ENCODE results near the gene MGAT4B. TPM values are rescaled to one million over a fixed set of nuclear protein-coding genes. Genes with fewer than 3 reads are reported as not detected.

The MGAT4B gene
- polyA plus RNA-seq, 3 donors: 12.4 to 151 (median 14.3) TPM

- no peak overlapping the region for H3K27ac ChIP-seq (ENCODE audit: low read depth in 1 of 2, low read length in 2 of 2)
- H3K4me1 ChIP-seq (ENCODE audit: control insufficient read depth in 1 of 2, insufficient read depth in 2 of 2, low read length in 2 of 2): peaks cover 0 to 9% of the 10 kb centered on the region in 2 donors
- no peaks in the 10 kb centered on the region for H3K27me3 ChIP-seq (ENCODE audit: control insufficient read depth in 2 of 2, insufficient read depth in 2 of 2, low read length in 2 of 2)
- peaks cover 0 to 5% (median 0%) of the 10 kb centered on the region in 7 donors for H3K9me3 Mint-ChIP-seq
- H3K4me3 Mint-ChIP-seq: no peak overlapping the region
- H3K36me3 ChIP-seq (replicated peaks in 1 of 2; ENCODE audit: control insufficient read depth in 1 of 2, insufficient read depth in 2 of 2, low read length in 2 of 2): peaks cover 36% of the 10 kb centered on the region in 2 donors
- no peak overlapping the region for H3K4me3 ChIP-seq (replicated peaks in 1 of 3; ENCODE audit: low read depth in 2 of 3, low read length in 3 of 3)
- H2AFZ ChIP-seq (ENCODE audit: insufficient read depth, low read depth, low read length, poor library complexity, severe bottlenecking): no peak overlapping the region
- H3K27ac Mint-ChIP-seq: peak overlapping the region in 4 of 7 donors; percentile 1 to 73 (median 68)
- H3K9ac ChIP-seq (ENCODE audit: insufficient read depth, low read length, poor library complexity, severe bottlenecking): no peak overlapping the region
- no peak for DNase-seq
- peaks cover 38% of the 10 kb centered on the region for H4K20me1 ChIP-seq (ENCODE audit: insufficient read depth, low read length)
- intact Hi-C loops (cut with micrococcal nuclease): loop anchor here (5.0 to 10.0 kb wide), 2 partner anchors 37 to 65 kb away; partner anchors contain the start of gene TBC1D9B (in 1 of the 2)
- H3K4me2 ChIP-seq (replicated peaks; ENCODE audit: extremely low read depth, low read length, poor library complexity, severe bottlenecking): no peak overlapping the region
- peaks cover 22% of the 10 kb centered on the region for H3K4me1 Mint-ChIP-seq
- H3K27me3 Mint-ChIP-seq (ENCODE audit: low read depth in 3 of 3): peaks cover 0 to 2% (median 0%) of the 10 kb centered on the region in 3 donors
- 96% methylated on average over 12 of the region's 16 CpGs for WGBS (ENCODE audit: insufficient coverage)
- peaks cover 34 to 52% of the 10 kb centered on the region in 2 donors for H3K36me3 Mint-ChIP-seq
- TF ChIP-seq, protein P1, sequence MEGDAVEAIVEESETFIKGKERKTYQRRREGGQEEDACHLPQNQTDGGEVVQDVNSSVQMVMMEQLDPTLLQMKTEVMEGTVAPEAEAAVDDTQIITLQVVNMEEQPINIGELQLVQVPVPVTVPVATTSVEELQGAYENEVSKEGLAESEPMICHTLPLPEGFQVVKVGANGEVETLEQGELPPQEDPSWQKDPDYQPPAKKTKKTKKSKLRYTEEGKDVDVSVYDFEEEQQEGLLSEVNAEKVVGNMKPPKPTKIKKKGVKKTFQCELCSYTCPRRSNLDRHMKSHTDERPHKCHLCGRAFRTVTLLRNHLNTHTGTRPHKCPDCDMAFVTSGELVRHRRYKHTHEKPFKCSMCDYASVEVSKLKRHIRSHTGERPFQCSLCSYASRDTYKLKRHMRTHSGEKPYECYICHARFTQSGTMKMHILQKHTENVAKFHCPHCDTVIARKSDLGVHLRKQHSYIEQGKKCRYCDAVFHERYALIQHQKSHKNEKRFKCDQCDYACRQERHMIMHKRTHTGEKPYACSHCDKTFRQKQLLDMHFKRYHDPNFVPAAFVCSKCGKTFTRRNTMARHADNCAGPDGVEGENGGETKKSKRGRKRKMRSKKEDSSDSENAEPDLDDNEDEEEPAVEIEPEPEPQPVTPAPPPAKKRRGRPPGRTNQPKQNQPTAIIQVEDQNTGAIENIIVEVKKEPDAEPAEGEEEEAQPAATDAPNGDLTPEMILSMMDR (IDR thresholded peaks at IDR 0.05): no peak
- no peaks in the 10 kb centered on the region for H3K79me2 ChIP-seq (ENCODE audit: insufficient read depth, low read length)
- H3K9me3 ChIP-seq (replicated peaks in 1 of 2; ENCODE audit: control insufficient read depth in 1 of 2, insufficient read depth in 1 of 2, low read length in 2 of 2): no peaks in the 10 kb centered on the region
These were observed 32.9 kb upstream of the MGAT4B start for GRCh38 chr5:179839328-179840256.

DNA sequence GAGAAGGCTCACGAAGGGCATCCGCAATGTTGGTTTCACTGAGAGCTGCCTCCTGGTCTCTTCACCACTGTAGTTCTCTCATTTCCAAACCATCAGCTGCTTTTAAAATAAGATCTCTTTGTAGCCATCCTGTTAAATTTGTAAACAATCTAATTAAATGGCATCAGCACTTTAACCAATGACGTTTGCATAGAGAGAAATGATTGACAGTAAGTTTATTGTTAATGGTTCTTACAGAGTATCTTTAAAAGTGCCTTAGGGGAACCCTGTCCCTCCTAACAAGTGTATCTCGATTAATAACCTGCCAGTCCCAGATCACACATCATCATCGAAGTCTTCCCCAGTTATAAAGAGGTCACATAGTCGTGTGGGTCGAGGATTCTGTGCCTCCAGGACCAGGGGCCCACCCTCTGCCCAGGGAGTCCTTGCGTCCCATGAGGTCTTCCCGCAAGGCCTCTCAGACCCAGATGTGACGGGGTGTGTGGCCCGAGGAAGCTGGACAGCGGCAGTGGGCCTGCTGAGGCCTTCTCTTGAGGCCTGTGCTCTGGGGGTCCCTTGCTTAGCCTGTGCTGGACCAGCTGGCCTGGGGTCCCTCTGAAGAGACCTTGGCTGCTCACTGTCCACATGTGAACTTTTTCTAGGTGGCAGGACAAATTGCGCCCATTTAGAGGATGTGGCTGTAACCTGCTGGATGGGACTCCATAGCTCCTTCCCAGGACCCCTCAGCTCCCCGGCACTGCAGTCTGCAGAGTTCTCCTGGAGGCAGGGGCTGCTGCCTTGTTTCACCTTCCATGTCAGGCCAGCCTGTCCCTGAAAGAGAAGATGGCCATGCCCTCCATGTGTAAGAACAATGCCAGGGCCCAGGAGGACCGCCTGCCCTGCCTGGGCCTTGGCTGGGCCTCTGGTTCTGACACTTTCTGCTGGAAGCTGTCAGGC, 30.7 kb upstream of the MGAT4B start:
- intact Hi-C loops (cut with micrococcal nuclease): loop anchor here (5.0 kb wide), 1 partner anchor 35 kb away; no protein-coding TSS in a partner anchor
- H3K36me3 Mint-ChIP-seq: peaks cover 50 to 70% of the 10 kb centered on the region in 2 donors

More for the DNA sequence above, 30.7 kb upstream of the MGAT4B start:
- Histone ChIP-seq H3K79me2 (ENCODE audit: insufficient read depth, low read length) (peaks cover 9% of the 10 kb centered on the region), H3K27ac (ENCODE audit: low read depth in 1 of 2, low read length in 2 of 2) (peak overlapping the region; percentile 11 to 43), H3K4me2 (replicated peaks; ENCODE audit: extremely low read depth, low read length, poor library complexity, severe bottlenecking) (no peak overlapping the region), H3K27me3 (ENCODE audit: control insufficient read depth in 2 of 2, insufficient read depth in 2 of 2, low read length in 2 of 2) (no peaks in the 10 kb centered on the region), H3K9me3 (replicated peaks in 1 of 2; ENCODE audit: control insufficient read depth in 1 of 2, insufficient read depth in 1 of 2, low read length in 2 of 2) (no peaks in the 10 kb centered on the region), H3K36me3 (replicated peaks in 1 of 2; ENCODE audit: control insufficient read depth in 1 of 2, insufficient read depth in 2 of 2, low read length in 2 of 2) (peaks cover 53 to 55% of the 10 kb centered on the region in 2 donors), H3K9ac (ENCODE audit: insufficient read depth, low read length, poor library complexity, severe bottlenecking) (no peak overlapping the region), H2AFZ (ENCODE audit: insufficient read depth, low read depth, low read length, poor library complexity, severe bottlenecking) (no peak overlapping the region), H4K20me1 (ENCODE audit: insufficient read depth, low read length) (peaks cover 57% of the 10 kb centered on the region), H3K4me3 (replicated peaks in 1 of 3; ENCODE audit: low read depth in 2 of 3, low read length in 3 of 3) (no peak overlapping the region), H3K4me1 (ENCODE audit: control insufficient read depth in 1 of 2, insufficient read depth in 2 of 2, low read length in 2 of 2) (peaks cover 0 to 9% of the 10 kb centered on the region in 2 donors)
- Mint-ChIP-seq H3K4me1 (peaks cover 13% of the 10 kb centered on the region), H3K27ac (peak overlapping the region; percentile 40 to 77 (median 66)), H3K4me3 (no peak overlapping the region), H3K27me3 (ENCODE audit: low read depth in 3 of 3) (peaks cover 0 to 2% (median 0%) of the 10 kb centered on the region in 3 donors), H3K9me3 (no peaks in the 10 kb centered on the region)
- WGBS (ENCODE audit: insufficient coverage): 96% methylated on average over 8 of the region's 15 CpGs
- no peak for DNase-seq
- TF ChIP-seq, protein P1 (IDR thresholded peaks at IDR 0.05): no peak
